Measurements from ENCODE around the gene COL6A6. TPM values are rescaled to one million over a fixed set of nuclear protein-coding genes. Genes with fewer than 3 reads are reported as not detected.

The COL6A6 gene
- total and polyA plus RNA-seq, 7 donors, result 0.09 to 0.86 (median 0.26) TPM

- Histone ChIP-seq H3K4me3 (no peak overlapping the region), H3K9me3 (no peaks in the 10 kb centered on the region), H3K27me3 (ENCODE audit: insufficient read depth in 3 of 3, low read length in 2 of 3) (no peaks in the 10 kb centered on the region), H3K4me1 (no peaks in the 10 kb centered on the region), H3K36me3 (ENCODE audit: insufficient read depth in 1 of 2, low read depth in 1 of 2) (no peaks in the 10 kb centered on the region), H3K27ac (no peak overlapping the region)
- WGBS, 3 donors, result 68 to 84% (median 81%) methylated on average over 6 of the region's 6 CpGs
- intact Hi-C loops (cut with DNase I), result no loop called here
- TF ChIP-seq CTCF (IDR thresholded peaks at IDR 0.05), result no peak
- ATAC-seq (no peak), DNase-seq (no peak)
Observed at GRCh38 chr3:130491431-130491830, 25.5 kb upstream of the COL6A6 start.

DNA sequence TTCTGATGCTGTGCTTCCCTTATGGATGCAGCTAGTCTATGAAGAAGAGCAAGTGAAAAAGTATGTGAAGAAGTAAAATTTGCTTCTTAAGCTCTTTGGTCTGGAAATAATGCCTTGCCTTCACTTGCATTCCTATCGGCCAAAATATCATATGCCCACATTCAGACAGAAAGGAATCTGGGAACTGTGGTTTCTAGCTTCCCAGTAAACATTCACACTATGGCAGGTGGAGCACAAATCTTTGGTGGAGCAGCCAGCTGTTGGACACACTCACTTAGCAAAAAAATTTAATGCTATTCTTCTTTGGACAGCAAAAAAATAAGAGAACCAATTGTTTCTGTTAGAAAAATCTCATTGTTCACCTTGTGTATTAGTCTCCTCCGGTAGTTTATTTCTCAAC, 12.3 kb upstream of the COL6A6 start:
- no peaks in the 10 kb centered on the region for H3K4me1 ChIP-seq
- ATAC-seq (no peak), DNase-seq (no peak)
- H3K27me3 ChIP-seq (ENCODE audit: insufficient read depth in 3 of 3, low read length in 2 of 3), result no peaks in the 10 kb centered on the region
- intact Hi-C loops (cut with DNase I), result no loop called here
- no peak overlapping the region for H3K4me3 ChIP-seq
- H3K36me3 ChIP-seq (ENCODE audit: insufficient read depth in 1 of 2, low read depth in 1 of 2), result no peaks in the 10 kb centered on the region
- H3K9me3 ChIP-seq, result no peaks in the 10 kb centered on the region
- H3K27ac ChIP-seq, result no peak overlapping the region
- TF ChIP-seq CTCF (IDR thresholded peaks at IDR 0.05), result no peak
- 32 to 55% (median 42%) methylated on average over 2 of the region's 2 CpGs for WGBS, 3 donors

DNA sequence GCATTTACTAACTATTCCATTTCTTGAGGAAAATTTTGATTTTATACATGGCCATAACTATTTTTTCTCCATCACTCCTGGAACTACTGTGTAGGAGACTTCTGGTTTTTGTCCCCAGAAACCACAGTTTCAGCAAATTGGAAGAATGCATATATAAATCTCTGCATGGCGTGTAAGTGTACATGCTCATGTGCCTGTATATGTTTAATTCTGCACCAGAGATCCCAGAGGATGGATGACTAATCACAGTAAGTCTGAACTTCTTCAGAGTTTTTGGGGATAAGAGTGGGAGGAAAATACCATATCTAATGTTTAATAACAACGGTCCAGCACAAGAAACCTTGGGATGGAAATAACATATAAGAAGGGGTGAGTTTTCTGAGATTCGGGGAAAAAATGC, 10.9 kb upstream of the COL6A6 start:
- Histone ChIP-seq H3K27me3 (ENCODE audit: insufficient read depth in 3 of 3, low read length in 2 of 3) (no peaks in the 10 kb centered on the region), H3K27ac (no peak overlapping the region), H3K4me3 (no peak overlapping the region), H3K9me3 (no peaks in the 10 kb centered on the region), H3K4me1 (no peaks in the 10 kb centered on the region), H3K36me3 (ENCODE audit: insufficient read depth in 1 of 2, low read depth in 1 of 2) (no peaks in the 10 kb centered on the region)
- intact Hi-C loops (cut with DNase I), result no loop called here
- ATAC-seq (no peak), DNase-seq (no peak)
- WGBS, 3 donors, result 69 to 72% (median 70%) methylated on average over 3 of the region's 3 CpGs
- TF ChIP-seq CTCF (IDR thresholded peaks at IDR 0.05), result no peak

GRCh38 chr3:130507746-130508145, 9.2 kb upstream of the COL6A6 start:
- WGBS, 3 donors, result 93 to 95% (median 94%) methylated on average over 2 of the region's 2 CpGs
- ATAC-seq, result no peak
- intact Hi-C loops (cut with DNase I), result no loop called here

More at GRCh38 chr3:130507746-130508145, 9.2 kb upstream of the COL6A6 start:
- no peak overlapping the region for H3K4me3 ChIP-seq
- no peaks in the 10 kb centered on the region for H3K27me3 ChIP-seq (ENCODE audit: insufficient read depth in 3 of 3, low read length in 2 of 3)
- TF ChIP-seq CTCF (IDR thresholded peaks at IDR 0.05), result no peak
- H3K36me3 ChIP-seq (ENCODE audit: insufficient read depth in 1 of 2, low read depth in 1 of 2), result no peaks in the 10 kb centered on the region
- no peaks in the 10 kb centered on the region for H3K9me3 ChIP-seq
- H3K4me1 ChIP-seq, result no peaks in the 10 kb centered on the region
- DNase-seq, result no peak
- no peak overlapping the region for H3K27ac ChIP-seq
